HG03571 (cell line): Measurements from ENCODE around the gene NDFIP2.

Experiments used
- ATAC-seq: cut with Tn5 transposase; IDR thresholded peaks from one replicate; pipeline ENCODE4 v1.9.1; 2021; ENCODE audit not compliant: unreplicated experiment

Gene NDFIP2

GRCh38 chr13:79492918-79493594 lies 12.1 kb downstream of the NDFIP2 start:
- ATAC-seq = no peak

GRCh38 chr13:79496188-79496587 lies 15.2 kb downstream of the NDFIP2 start:
- peak; percentile 70 for ATAC-seq

- no peak for ATAC-seq
Observed at GRCh38 chr13:79497064-79497463, 16.1 kb downstream of the NDFIP2 start.

- ATAC-seq = no peak
Observed at GRCh38 chr13:79497852-79498251, 16.9 kb downstream of the NDFIP2 start.

- ATAC-seq = no peak
Observed at GRCh38 chr13:79500829-79501228, 19.9 kb downstream of the NDFIP2 start.

- ATAC-seq = no peak
Observed at GRCh38 chr13:79501538-79502232, 20.7 kb downstream of the NDFIP2 start.

GRCh38 chr13:79502859-79503468 lies 22.0 kb downstream of the NDFIP2 start:
- no peak for ATAC-seq

GRCh38 chr13:79503473-79504017 lies 22.6 kb downstream of the NDFIP2 start:
- ATAC-seq = no peak

- no peak for ATAC-seq
Observed at GRCh38 chr13:79508224-79508961, 27.4 kb downstream of the NDFIP2 start.

GRCh38 chr13:79511611-79512010 lies 30.7 kb downstream of the NDFIP2 start:
- ATAC-seq = no peak

GRCh38 chr13:79512950-79513349 lies 32.0 kb downstream of the NDFIP2 start:
- ATAC-seq = no peak

GRCh38 chr13:79516595-79516994 lies 35.6 kb downstream of the NDFIP2 start:
- ATAC-seq = no peak

GRCh38 chr13:79519255-79519654 lies 38.3 kb downstream of the NDFIP2 start:
- ATAC-seq = no peak

GRCh38 chr13:79522583-79522982 lies 41.6 kb downstream of the NDFIP2 start:
- ATAC-seq = peak; percentile 98

GRCh38 chr13:79525064-79525857 lies 44.3 kb downstream of the NDFIP2 start:
- no peak for ATAC-seq

- no peak for ATAC-seq
Observed at GRCh38 chr13:79527698-79528097, 46.7 kb downstream of the NDFIP2 start.

- no peak for ATAC-seq
Observed at GRCh38 chr13:79528356-79528755, 47.4 kb downstream of the NDFIP2 start.

GRCh38 chr13:79528759-79529191 lies 47.8 kb downstream of the NDFIP2 start:
- no peak for ATAC-seq

- ATAC-seq = no peak
Observed at GRCh38 chr13:79529817-79530216, 48.9 kb downstream of the NDFIP2 start.

- no peak for ATAC-seq
Observed at GRCh38 chr13:79530270-79530669, 49.3 kb downstream of the NDFIP2 start.
